HEK293 (cell line): ENCODE data around the gene TPBGL.

Experiments used
- CTCF ChIA-PET: fragments of 350-600 bp; formaldehyde crosslinking; extraction: SDS; loops from one replicate; lab custom pipeline; 2021; ENCODE audit warnings: antibody characterized with exemption; lab: Yijun Ruan, JAX
- POLR2A ChIA-PET: fragments of 300-600 bp; formaldehyde crosslinking; extraction: SDS; loops from one replicate; lab custom pipeline; 2020; ENCODE audit warnings: antibody characterized with exemption, inconsistent platforms; lab: Yijun Ruan, JAX
- H3K27ac ChIP-seq: fragments of 200-500 bp; sonication (Bioruptor generic); 2 replicates; pipeline ENCODE4 v1.5.1; 2014; ENCODE audit warnings: low read depth, low read length, control low read depth, inconsistent platforms; ENCODE audit errors: extremely low read depth
- H3K36me3 ChIP-seq, 2 experiments: fragments of 200-500 bp in 1 of 2; sonication (Bioruptor generic) in 1 of 2; 1 replicate in 1 of 2; 2 replicates in 1 of 2; pipeline ENCODE4 v1.5.1; 2014 to 2017; ENCODE audit warnings: inconsistent platforms in 2 of 2, low read length in 2 of 2; ENCODE audit not compliant: control insufficient read depth in 2 of 2, insufficient read depth in 1 of 2
- H3K4me1 ChIP-seq: fragments of 200-500 bp; sonication (Bioruptor generic); 2 replicates; pipeline ENCODE4 v1.5.1; 2014; ENCODE audit warnings: mild to moderate bottlenecking, low read length, inconsistent platforms; ENCODE audit not compliant: control insufficient read depth, insufficient read depth
- H3K4me3 ChIP-seq: 2 replicates; pipeline ENCODE4 v1.5.1; 2011; ENCODE audit warnings: low read depth, mild to moderate bottlenecking, control low read depth, low read length, moderate library complexity
- H3K9me3 ChIP-seq: fragments of 200-500 bp; sonication (Bioruptor generic); 2 replicates; pipeline ENCODE4 v1.5.1; 2014; ENCODE audit warnings: low read depth, low read length, inconsistent platforms; ENCODE audit not compliant: control insufficient read depth, insufficient read depth
- BCL11A ChIP-seq: fragments of 450-650 bp; formaldehyde crosslinking; IDR thresholded peaks from 2 replicates; pipeline ENCODE4 v1.5.1; 2016; ENCODE audit warnings: low read depth, missing biosample characterization, missing genetic modification characterization
- GLIS1 ChIP-seq: fragments of 450-650 bp; formaldehyde crosslinking; IDR thresholded peaks from 2 replicates; pipeline ENCODE4 v1.5.1; 2016; ENCODE audit warnings: missing biosample characterization, missing genetic modification characterization
- IKZF3 ChIP-seq: fragments of 450-650 bp; IDR thresholded peaks from 2 replicates; pipeline ENCODE4 v1.5.0; 2018; ENCODE audit warnings: missing biosample characterization, mild to moderate bottlenecking, missing genetic modification characterization, moderate library complexity
- TRIM28 ChIP-seq: IDR thresholded peaks from 2 replicates; pipeline ENCODE4 v1.6.1; 2011; ENCODE audit warnings: low read length, control low read depth, borderline replicate concordance
- ZBTB11 ChIP-seq: fragments of 450-650 bp; formaldehyde crosslinking; conservative IDR thresholded peaks from 2 replicates; pipeline ENCODE4 v1.5.1; 2016; ENCODE audit warnings: low read depth, missing biosample characterization, missing genetic modification characterization
- ZBTB21 ChIP-seq: fragments of 450-650 bp; formaldehyde crosslinking; IDR thresholded peaks from 2 replicates; pipeline ENCODE4 v1.5.1; 2017; ENCODE audit warnings: missing biosample characterization, missing genetic modification characterization
- ZBTB26 ChIP-seq: fragments of 450-650 bp; formaldehyde crosslinking; optimal IDR thresholded peaks from 2 replicates; pipeline ENCODE3; 2016; ENCODE audit warnings: missing biosample characterization, mild to moderate bottlenecking, missing genetic modification characterization
- ZBTB44 ChIP-seq: fragments of 450-650 bp; IDR thresholded peaks from 2 replicates; pipeline ENCODE4 v1.5.1; 2018; ENCODE audit warnings: missing biosample characterization, mild to moderate bottlenecking, missing genetic modification characterization
- ZBTB49 ChIP-seq: fragments of 450-650 bp; formaldehyde crosslinking; IDR thresholded peaks from 2 replicates; pipeline ENCODE4 v1.5.1; 2016; ENCODE audit warnings: missing biosample characterization, missing genetic modification characterization, low read depth
- ZBTB8A ChIP-seq: fragments of 450-650 bp; formaldehyde crosslinking; IDR thresholded peaks from 2 replicates; pipeline ENCODE4 v1.5.1; 2016; ENCODE audit warnings: missing biosample characterization, missing genetic modification characterization
- ZEB2 ChIP-seq: fragments of 450-650 bp; formaldehyde crosslinking; IDR thresholded peaks from 2 replicates; pipeline ENCODE4 v1.5.1; 2016; ENCODE audit warnings: missing biosample characterization, missing genetic modification characterization
- ZNF10 ChIP-seq: fragments of 450-650 bp; formaldehyde crosslinking; IDR thresholded peaks from 2 replicates; pipeline ENCODE4 v1.5.1; 2017; ENCODE audit warnings: missing biosample characterization, missing genetic modification characterization
- ZNF121 ChIP-seq: fragments of 450-650 bp; formaldehyde crosslinking; IDR thresholded peaks from 2 replicates; pipeline ENCODE4 v1.5.1; 2016; ENCODE audit warnings: missing biosample characterization, missing genetic modification characterization
- ZNF132 ChIP-seq: fragments of 450-650 bp; formaldehyde crosslinking; IDR thresholded peaks from 2 replicates; pipeline ENCODE4 v1.5.1; 2017; ENCODE audit warnings: missing biosample characterization, missing genetic modification characterization, borderline replicate concordance
- ZNF155 ChIP-seq: fragments of 450-650 bp; formaldehyde crosslinking; IDR thresholded peaks from 2 replicates; pipeline ENCODE4 v1.5.1; 2016; ENCODE audit warnings: missing biosample characterization, missing genetic modification characterization
- ZNF335 ChIP-seq: fragments of 450-650 bp; formaldehyde crosslinking; conservative IDR thresholded peaks from 2 replicates; pipeline ENCODE4 v1.5.1; 2016; ENCODE audit warnings: missing biosample characterization, missing genetic modification characterization
- ZNF514 ChIP-seq: fragments of 450-650 bp; formaldehyde crosslinking; IDR thresholded peaks from 2 replicates; pipeline ENCODE4 v1.5.1; 2016; ENCODE audit warnings: missing biosample characterization, missing genetic modification characterization
- ZNF560 ChIP-seq: fragments of 450-650 bp; formaldehyde crosslinking; IDR thresholded peaks from 2 replicates; pipeline ENCODE4 v1.5.1; 2017; ENCODE audit warnings: missing biosample characterization, missing genetic modification characterization, borderline replicate concordance
- ZNF561 ChIP-seq: fragments of 450-650 bp; IDR thresholded peaks from 2 replicates; pipeline ENCODE4 v1.5.1; 2018; ENCODE audit warnings: missing biosample characterization, missing genetic modification characterization, borderline replicate concordance
- ZNF629 ChIP-seq: fragments of 450-650 bp; formaldehyde crosslinking; IDR thresholded peaks from 2 replicates; pipeline ENCODE4 v1.5.1; 2017; ENCODE audit warnings: missing biosample characterization, missing genetic modification characterization
- ZNF660 ChIP-seq: fragments of 450-650 bp; IDR thresholded peaks from 2 replicates; pipeline ENCODE4 v1.5.1; 2018; ENCODE audit warnings: missing biosample characterization, mild to moderate bottlenecking, missing genetic modification characterization
- ZNF76 ChIP-seq: fragments of 450-650 bp; formaldehyde crosslinking; IDR thresholded peaks from 2 replicates; pipeline ENCODE4; 2016; ENCODE audit warnings: low read depth, missing biosample characterization, missing genetic modification characterization, borderline replicate concordance
- ZNF837 ChIP-seq: fragments of 450-650 bp; formaldehyde crosslinking; IDR thresholded peaks from 2 replicates; pipeline ENCODE4 v1.5.1; 2016; ENCODE audit warnings: missing biosample characterization, missing genetic modification characterization
- ZXDB ChIP-seq: fragments of 450-650 bp; formaldehyde crosslinking; IDR thresholded peaks from 2 replicates; pipeline ENCODE4 v1.5.1; 2016; ENCODE audit warnings: missing biosample characterization, missing genetic modification characterization

The TPBGL gene

GRCh38 chr11:75241036-75241905 is 697 bp downstream of the TPBGL start (continued):
- TF ChIP-seq ZBTB44 (tag by site-specific recombination) = 0 out of 2 replicates have a peak, but pooled peaks have one; percentile 4
- no peak for TF ChIP-seq GLIS1
- TF ChIP-seq ZNF76 (tag by site-specific recombination) = no peak
- no peak for TF ChIP-seq ZBTB21
- TF ChIP-seq ZNF837 (tag by site-specific recombination) = no peak
- TF ChIP-seq ZBTB49 (tag by site-specific recombination) = no peak
- TF ChIP-seq ZNF629 (tag by site-specific recombination) = no peak
- TF ChIP-seq ZBTB11 (tag by site-specific recombination) = no peak
- no peak for TF ChIP-seq ZNF10
- no peak; the same call in 1 of the 2 replicates for TF ChIP-seq ZNF561 (tag by site-specific recombination)
- TF ChIP-seq ZNF121 = no peak
- TF ChIP-seq TRIM28 = peak; percentile 54; the same call in 1 of the 2 replicates
- no peak for TF ChIP-seq IKZF3
- no peak for TF ChIP-seq ZNF514 (tag by site-specific recombination)
- TF ChIP-seq ZNF660 (tag by site-specific recombination) = 0 out of 2 replicates have a peak, but pooled peaks have one; percentile 34
- TF ChIP-seq ZNF132 = no peak
- TF ChIP-seq ZNF155 (tag by site-specific recombination) = no peak

- POLR2A ChIA-PET = interaction anchor here (0.6 to 1.6 kb wide), 2 partner anchors 85 to 749 kb away, joined by 4 read pairs; partner anchors contain the start of gene LIPT2
- TF ChIP-seq ZEB2 (tag by site-specific recombination) (no peak), ZNF560 (tag by site-specific recombination) (0 out of 2 replicates have a peak, but pooled peaks have one; percentile 15), BCL11A (tag by site-specific recombination) (no peak), ZBTB8A (tag by site-specific recombination) (peak; percentile 41), ZNF335 (tag by site-specific recombination) (0 out of 2 replicates have a peak, but pooled peaks have one; percentile 16), ZXDB (tag by site-specific recombination) (no peak), ZNF660 (tag by site-specific recombination) (0 out of 2 replicates have a peak, but pooled peaks have one; percentile 7), ZBTB26 (peak; percentile 43)
- TF ChIP-seq, all 188 proteins: peak for 5
- Histone ChIP-seq H3K36me3 (no peaks in the 10 kb centered on the region), H3K27ac (no peak overlapping the region), H3K9me3 (no peaks in the 10 kb centered on the region), H3K4me3 (peak overlapping the region; percentile 49), H3K4me1 (no peaks in the 10 kb centered on the region)
- CTCF ChIA-PET = interaction anchor here (0.7 to 5.4 kb wide), 30 partner anchors 9 to 989 kb away, joined by 3 to 59 read pairs (median 4); partner anchors contain the start of gene SLCO2B1
These were observed 1.5 kb downstream of the TPBGL start for GRCh38 chr11:75241906-75242644.
